ENCODE measurements around the gene ZBTB8B.
"Not testable (repeated sequence)": the region's sequence is repeated elsewhere in the genome, so short reads cannot be mapped to it uniquely, and the experiment has no call there.

ZBTB8B gene

GRCh38 chr1:32464716-32465577, at the start of gene ZBTB8B:
TSS of gene ZBTB8B (plus strand) at chr1:32465072. CDS start at chr1:32470625, 5,553 bp downstream.
- peak; percentile 28 for DNase-seq (ENCODE audit: low read depth)

DNA sequence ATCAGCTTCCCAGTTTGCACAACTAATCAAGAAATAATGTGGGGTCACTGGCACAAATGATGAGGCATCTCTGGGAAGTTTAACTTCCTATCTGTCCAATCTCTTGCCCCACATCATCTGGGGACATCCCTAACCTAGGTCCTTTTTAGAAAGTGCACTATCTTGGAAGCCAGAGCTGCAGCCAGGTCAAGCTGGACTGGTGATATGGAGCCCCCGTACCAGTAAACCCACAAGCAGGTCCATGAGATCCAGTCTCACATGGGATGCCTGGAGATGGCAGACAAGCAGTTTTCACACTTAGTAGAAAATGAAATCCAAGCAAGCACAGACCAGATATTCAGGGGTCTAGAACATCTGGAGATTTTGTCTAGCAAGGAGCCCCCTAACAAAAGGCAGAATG, 43.1 kb upstream of the ZBTB8B start:
- DNase-seq (ENCODE audit: low read depth) = no peak

DNA sequence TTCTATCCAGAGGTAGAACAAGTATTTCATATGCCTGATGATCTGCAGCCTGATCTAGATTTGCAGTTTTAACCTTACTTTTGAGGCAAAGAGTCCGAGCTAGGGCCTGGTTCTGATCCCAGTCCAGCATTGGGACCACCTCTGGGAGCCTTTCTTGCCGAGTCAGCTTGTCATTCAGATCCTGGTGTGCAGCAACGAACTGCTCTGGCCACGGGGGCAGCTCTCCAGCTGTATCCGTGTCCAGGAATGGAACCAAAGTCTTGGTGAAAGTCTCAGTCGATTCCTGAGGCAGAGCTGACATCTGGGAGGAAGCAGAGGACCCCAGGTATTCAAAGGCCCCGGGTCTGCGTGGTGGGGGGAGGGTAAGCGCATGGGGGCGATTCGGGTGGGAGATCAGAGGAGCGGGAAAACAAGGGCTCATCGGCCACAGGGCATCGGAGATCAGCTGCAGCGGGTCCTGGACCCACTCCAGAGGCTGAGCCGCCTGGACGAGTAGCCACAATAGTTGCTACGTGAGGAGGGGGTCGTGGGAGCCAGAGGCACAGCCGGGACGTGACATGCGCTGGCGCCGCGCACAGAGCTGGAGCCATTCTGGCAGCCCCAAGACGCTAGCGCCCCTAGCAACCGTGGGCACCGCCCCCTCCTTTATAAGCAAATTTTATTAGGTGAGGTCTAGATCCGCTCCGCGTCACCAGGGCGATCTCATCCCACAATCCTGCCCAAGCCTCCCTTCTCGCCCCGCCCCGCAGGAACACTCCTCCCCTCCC, 38.2 kb upstream of the ZBTB8B start:
- no peak for DNase-seq (ENCODE audit: low read depth)

GRCh38 chr1:32427264-32427963, 37.5 kb upstream of the ZBTB8B start:
- DNase-seq (ENCODE audit: low read depth) = no peak

DNA sequence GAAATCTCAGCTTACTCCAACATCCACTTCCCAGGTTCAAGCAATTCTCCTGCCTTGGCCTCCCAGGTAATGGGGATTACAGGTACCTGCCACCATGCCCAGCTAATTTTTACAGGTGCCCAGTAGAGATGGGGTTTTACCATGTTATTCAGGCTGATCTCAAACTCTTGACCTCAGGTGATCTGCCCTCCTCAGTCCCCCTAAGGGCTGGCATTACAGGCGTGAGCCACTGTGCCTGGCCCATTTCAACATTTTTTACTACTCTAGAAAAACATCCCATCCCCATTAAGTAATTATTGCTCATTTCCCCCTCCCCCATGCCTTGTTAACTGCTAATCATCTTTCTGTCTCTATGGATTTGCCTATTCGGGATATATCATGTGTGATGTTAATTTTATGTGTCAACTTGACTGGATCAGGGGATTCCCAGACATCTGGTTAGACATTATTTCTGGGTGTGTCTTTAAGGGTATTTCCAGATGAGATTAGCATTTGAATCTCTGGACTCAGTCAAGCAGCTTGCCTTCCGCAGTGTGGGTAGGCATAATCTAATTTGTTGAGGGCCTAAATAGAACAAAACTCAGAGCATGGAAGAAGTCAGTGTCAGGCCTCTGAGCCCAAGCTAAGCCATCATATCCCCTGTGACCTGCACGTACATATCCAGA, 33.0 kb upstream of the ZBTB8B start:
- no peak for DNase-seq (ENCODE audit: low read depth)

GRCh38 chr1:32438136-32438535, 26.7 kb upstream of the ZBTB8B start:
- no peak for DNase-seq (ENCODE audit: low read depth)

DNA sequence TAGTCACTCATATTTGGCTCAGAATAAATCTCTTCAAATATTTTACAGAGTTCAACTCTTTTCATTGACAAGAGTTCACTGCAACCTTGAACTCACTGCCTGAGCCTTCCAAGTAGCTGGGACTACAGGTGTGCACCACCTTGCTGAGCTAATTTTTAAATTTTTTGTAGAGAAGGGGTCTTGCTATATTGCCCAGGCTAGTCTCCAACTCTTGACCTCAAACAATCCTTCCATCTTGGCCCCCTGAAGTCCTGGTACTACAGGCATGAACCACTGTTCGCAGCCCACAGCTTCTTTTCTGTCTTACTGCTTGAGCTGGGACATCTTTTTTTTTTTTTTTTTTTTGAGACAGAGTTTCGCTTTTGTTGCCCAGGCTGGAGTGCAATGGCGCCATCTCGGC, 26.1 kb upstream of the ZBTB8B start:
- not testable (repeated sequence) for DNase-seq (ENCODE audit: low read depth)

GRCh38 chr1:32441467-32441866, 23.4 kb upstream of the ZBTB8B start:
- DNase-seq (ENCODE audit: low read depth) = not testable (repeated sequence)

GRCh38 chr1:32447469-32448185, 17.2 kb upstream of the ZBTB8B start:
- no peak for DNase-seq (ENCODE audit: low read depth)

- peak; percentile 28 for DNase-seq (ENCODE audit: low read depth)
Observed at GRCh38 chr1:32448186-32448772, 16.6 kb upstream of the ZBTB8B start.

GRCh38 chr1:32448773-32449456, 16.0 kb upstream of the ZBTB8B start:
- DNase-seq (ENCODE audit: low read depth) = no peak

- not testable (repeated sequence) for DNase-seq (ENCODE audit: low read depth)
Observed at GRCh38 chr1:32449457-32449831, 15.4 kb upstream of the ZBTB8B start.

- DNase-seq (ENCODE audit: low read depth) = no peak
Observed at GRCh38 chr1:32454726-32455125, 10.1 kb upstream of the ZBTB8B start.

GRCh38 chr1:32455958-32456357, 8.9 kb upstream of the ZBTB8B start:
- no peak for DNase-seq (ENCODE audit: low read depth)

- DNase-seq (ENCODE audit: low read depth) = not testable (repeated sequence)
Observed at GRCh38 chr1:32458798-32459197, 6.1 kb upstream of the ZBTB8B start.

DNA sequence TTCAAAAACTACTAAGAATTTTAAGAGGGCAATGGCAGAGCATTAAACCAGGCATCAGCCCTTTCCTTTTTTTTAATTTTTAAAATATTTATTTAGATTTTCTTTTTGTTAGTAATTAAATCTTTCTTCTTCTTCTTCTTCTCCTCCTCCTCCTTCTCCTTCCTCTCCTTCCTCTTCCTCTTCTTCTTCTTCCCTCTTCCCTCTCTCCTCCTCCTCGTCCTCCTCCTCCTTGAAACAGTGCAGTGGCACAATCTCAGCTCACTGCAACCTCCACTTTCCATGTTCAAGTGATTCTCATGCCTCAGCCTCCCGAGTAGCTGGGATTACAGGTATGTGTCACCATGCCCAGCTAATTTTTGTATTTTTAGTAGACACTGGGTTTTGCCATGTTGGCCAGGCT, 1.9 kb upstream of the ZBTB8B start:
- DNase-seq (ENCODE audit: low read depth) = not testable (repeated sequence)

- DNase-seq (ENCODE audit: low read depth) = no peak
Observed at GRCh38 chr1:32464191-32464715, 619 bp upstream of the ZBTB8B start.

GRCh38 chr1:32465578-32465933, 684 bp downstream of the ZBTB8B start:
- DNase-seq (ENCODE audit: low read depth) = no peak

- no peak for DNase-seq (ENCODE audit: low read depth)
Observed at GRCh38 chr1:32466761-32467160, 1.9 kb downstream of the ZBTB8B start.

DNA sequence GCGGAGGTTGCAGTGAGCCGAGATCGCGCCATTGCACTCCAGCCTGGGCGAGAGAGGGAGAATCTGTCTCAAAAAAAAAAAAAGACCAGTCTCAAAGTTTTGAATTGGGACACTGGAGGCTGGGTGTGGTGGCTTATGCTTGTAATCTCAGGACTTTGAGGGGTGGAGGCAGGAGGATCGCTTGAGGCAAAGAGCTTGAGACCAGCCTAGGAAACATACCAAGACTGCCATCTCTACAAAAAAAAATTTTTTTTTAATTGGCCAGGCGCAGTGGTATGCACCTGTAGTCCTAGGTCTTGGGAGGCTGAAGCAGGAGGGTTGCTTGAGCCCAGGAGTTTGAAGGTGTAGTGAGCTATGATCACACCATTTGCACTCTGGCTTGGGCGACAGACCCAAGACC, 3.9 kb downstream of the ZBTB8B start:
- no peak for DNase-seq (ENCODE audit: low read depth)

Measured in activated T-cell treated with anti-CD3 and anti-CD28 coated beads for 24 hours (primary cell).